AG04450 (cell line): ENCODE measurements around the gene CRACR2B. TPM values are rescaled to one million over a fixed set of nuclear protein-coding genes. Genes with fewer than 3 reads are reported as not detected.

ENCODE experiments used
- CTCF ChIA-PET: fragments of 300-600, 350-600 bp; formaldehyde crosslinking; extraction: SDS; loops from one replicate; lab custom pipeline; 2022; ENCODE audit warnings: antibody characterized with exemption, inconsistent platforms; lab: Charles Lee
- POLR2A ChIA-PET: fragments of 350-600 bp; formaldehyde crosslinking; extraction: SDS; loops from one replicate; lab custom pipeline; 2021; ENCODE audit warnings: antibody characterized with exemption, inconsistent platforms; lab: Yijun Ruan, JAX
- DNase-seq: peaks from one replicate; pipeline ENCODE4 v3.0.0-alpha.2; 2011; ENCODE audit warnings: low read depth, low spot score
- H3K27ac ChIP-seq: one replicate; pipeline ENCODE4 v1.5.1; 2012; ENCODE audit warnings: low read depth, low read length, control low read depth
- H3K27me3 ChIP-seq: one replicate; pipeline ENCODE4 v1.6.0; 2012; ENCODE audit warnings: low read length; ENCODE audit not compliant: control insufficient read depth, insufficient read depth
- H3K4me3 ChIP-seq: 2 replicates; pipeline ENCODE4 v1.5.1; 2011; ENCODE audit warnings: mild to moderate bottlenecking, low read depth, low read length, control low read depth
- H3K9me3 ChIP-seq: 2 replicates; pipeline ENCODE4 v1.5.1; 2012; ENCODE audit warnings: low read length; ENCODE audit not compliant: control insufficient read depth, insufficient read depth
- polyA plus RNA-seq: library from polyadenylated mRNA; depleted of rRNA; stranded (reverse); fragments of >200 nt; gene quantifications from 2 replicates; pipeline ENCODE4 v1.2.3, GENCODE V29; 2011
- TF ChIP-seq, protein P1 (sequence below): IDR thresholded peaks from 2 replicates; pipeline ENCODE4 v1.5.1; 2011; ENCODE audit warnings: low read depth, low read length, control low read depth, inconsistent platforms

Gene CRACR2B
- polyA plus RNA-seq, 1 experiment: 0.26 TPM

DNA sequence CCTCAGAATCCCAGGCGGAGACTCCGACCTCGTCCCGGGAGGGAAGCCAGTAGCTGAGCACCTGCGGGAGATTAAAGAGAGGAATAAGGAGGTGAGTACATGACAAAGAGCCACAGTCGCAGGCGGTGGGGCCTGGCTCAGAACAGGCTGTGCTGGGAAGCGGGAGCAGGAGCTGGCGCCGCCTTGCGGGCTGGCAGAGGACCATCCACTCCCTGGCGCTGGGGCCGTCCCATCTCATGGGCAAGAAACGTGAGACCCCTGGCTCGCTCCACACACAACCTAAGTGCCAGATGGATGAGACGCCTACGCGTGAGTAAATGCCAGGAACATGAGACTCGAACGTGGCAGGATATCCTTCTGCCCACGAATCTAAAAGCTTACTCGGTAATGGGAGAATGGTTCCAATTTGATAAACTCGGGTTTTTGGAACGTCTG is 44.1 kb upstream of the CRACR2B start:
- H3K27ac ChIP-seq: peak overlapping the region; percentile 90
- H3K4me3 ChIP-seq: no peak overlapping the region
- no peaks in the 10 kb centered on the region for H3K27me3 ChIP-seq
- CTCF ChIA-PET: interaction anchor here (0.7 to 1.3 kb wide), 8 partner anchors 8 to 229 kb away, joined by 3 to 6 read pairs (median 4); no protein-coding TSS in a partner anchor
- H3K9me3 ChIP-seq: no peaks in the 10 kb centered on the region
- POLR2A ChIA-PET: interaction anchor here (0.6 to 1.4 kb wide), 4 partner anchors 13 to 73 kb away, joined by 3 to 7 read pairs (median 6); no protein-coding TSS in a partner anchor
- peak; percentile 89 for DNase-seq
- TF ChIP-seq, protein P1, sequence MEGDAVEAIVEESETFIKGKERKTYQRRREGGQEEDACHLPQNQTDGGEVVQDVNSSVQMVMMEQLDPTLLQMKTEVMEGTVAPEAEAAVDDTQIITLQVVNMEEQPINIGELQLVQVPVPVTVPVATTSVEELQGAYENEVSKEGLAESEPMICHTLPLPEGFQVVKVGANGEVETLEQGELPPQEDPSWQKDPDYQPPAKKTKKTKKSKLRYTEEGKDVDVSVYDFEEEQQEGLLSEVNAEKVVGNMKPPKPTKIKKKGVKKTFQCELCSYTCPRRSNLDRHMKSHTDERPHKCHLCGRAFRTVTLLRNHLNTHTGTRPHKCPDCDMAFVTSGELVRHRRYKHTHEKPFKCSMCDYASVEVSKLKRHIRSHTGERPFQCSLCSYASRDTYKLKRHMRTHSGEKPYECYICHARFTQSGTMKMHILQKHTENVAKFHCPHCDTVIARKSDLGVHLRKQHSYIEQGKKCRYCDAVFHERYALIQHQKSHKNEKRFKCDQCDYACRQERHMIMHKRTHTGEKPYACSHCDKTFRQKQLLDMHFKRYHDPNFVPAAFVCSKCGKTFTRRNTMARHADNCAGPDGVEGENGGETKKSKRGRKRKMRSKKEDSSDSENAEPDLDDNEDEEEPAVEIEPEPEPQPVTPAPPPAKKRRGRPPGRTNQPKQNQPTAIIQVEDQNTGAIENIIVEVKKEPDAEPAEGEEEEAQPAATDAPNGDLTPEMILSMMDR: peak; percentile 87

DNA sequence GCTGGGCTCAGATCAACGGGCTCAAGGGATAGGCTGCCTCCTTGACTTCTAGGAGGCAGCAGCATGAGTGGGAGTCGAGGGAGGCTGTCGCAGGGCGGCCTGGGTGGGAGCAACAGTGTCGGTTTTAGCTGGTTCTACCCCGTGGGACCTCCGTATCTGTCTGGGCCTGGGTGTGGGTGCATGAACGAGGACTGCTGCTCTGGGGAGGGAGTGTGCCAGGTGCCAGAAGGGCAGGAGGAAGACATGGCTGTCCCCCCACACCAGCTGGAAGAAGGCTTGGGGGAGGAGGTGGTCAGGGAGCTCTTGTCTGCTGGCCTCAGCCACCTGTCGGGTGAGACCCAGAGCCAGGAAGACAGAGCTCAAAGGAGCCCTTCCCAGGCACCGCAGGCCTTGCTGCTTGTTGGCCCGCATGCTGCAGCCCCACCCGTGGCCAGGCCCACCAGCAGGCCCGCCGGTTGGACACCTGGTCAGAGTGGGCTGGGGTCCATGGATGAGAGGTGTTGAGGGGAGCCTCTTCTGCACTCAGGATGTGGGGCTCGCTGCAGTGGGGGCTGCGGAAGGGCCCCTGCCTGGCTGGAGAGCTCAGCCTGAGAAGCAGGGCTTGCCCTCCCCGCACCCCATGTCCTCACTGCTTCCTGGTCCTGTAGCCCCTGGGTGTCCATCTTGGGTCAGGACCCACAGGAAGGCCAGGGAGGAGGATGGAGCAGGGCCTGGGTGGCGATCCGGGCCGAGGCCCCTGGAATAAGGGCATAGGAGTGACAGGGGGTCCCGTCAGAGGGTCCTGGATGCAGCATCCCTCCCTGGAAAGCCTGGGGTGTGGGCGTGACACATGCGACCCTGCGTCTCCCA is 41.3 kb upstream of the CRACR2B start:
- Histone ChIP-seq H3K9me3 (no peaks in the 10 kb centered on the region), H3K27ac (no peak overlapping the region), H3K27me3 (no peaks in the 10 kb centered on the region), H3K4me3 (no peak overlapping the region)
- POLR2A ChIA-PET: interaction anchor here (0.9 kb wide), 1 partner anchor 11 kb away, joined by 3 read pairs; no protein-coding TSS in a partner anchor
- CTCF ChIA-PET: no interaction called here
- TF ChIP-seq, protein P1: no peak
- no peak for DNase-seq

DNA sequence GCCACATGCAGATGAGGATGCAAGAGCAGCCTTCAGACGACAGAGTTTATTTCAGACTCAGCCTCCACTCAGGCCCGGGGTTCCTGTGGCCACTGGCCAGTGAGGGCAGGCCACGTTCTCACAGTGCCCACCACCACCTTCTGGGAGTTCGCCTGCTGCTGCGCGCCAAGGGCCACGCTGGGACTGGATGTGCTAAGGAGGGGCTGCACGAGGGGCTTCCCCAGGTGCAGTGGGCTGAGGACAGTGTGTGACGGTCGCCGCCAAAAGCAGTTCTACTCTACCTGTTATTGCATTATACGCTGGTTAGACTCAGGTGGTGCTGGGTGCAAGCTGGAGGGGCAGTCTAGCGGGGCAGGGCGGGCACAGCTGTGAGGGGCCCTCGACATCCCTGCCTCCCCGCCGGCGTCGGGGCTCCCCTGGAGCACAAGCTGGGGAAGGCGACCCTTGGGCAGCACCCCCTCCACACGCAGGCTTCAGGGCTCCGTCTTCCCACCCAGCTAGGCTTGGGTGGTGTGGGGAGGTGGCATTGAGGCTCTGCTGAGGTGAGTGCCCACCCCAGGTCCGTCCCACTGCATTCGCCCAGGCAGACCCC is 40.5 kb upstream of the CRACR2B start:
- DNase-seq: no peak
- Histone ChIP-seq H3K4me3 (no peak overlapping the region), H3K9me3 (no peaks in the 10 kb centered on the region; the same call in 1 of the 2 replicates), H3K27me3 (no peaks in the 10 kb centered on the region), H3K27ac (no peak overlapping the region)
- ChIA-PET CTCF (no interaction called here), POLR2A (interaction anchor here (0.9 kb wide), 1 partner anchor 10 kb away, joined by 3 read pairs; no protein-coding TSS in a partner anchor)
- TF ChIP-seq, protein P1: no peak

DNA sequence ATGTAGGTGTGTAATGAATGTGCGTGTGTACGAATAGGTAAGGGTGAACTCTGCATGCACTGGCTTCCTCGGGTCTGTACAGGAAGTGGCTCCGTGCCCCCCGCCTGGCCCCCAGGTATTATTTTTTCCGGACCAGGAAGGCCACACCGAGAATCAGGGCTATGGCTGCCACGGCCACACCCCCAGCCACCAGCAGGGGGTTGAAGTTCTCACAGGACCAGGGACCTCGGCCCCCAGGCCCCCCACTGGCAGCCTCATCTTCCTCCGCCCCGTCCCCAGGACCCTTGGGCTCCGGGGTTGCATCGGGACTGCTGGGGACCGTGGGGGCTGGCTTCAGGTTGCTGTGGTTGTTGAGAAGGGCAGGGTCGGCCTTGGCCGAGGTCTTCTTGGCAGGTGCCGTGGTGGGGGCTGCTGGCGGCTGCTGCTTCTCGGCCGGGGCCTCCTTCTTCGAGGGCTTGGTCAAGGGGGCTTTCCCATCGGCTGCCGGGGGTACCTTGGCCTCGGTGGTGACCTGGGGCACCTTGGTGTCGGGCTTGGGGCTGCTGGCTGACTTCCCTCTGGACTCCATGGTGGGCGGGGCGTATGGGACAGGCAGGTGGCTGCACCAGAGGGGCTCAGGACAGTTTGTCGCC is 39.6 kb upstream of the CRACR2B start:
- Histone ChIP-seq H3K27me3 (no peaks in the 10 kb centered on the region), H3K4me3 (no peak overlapping the region), H3K9me3 (no peaks in the 10 kb centered on the region; the same call in 1 of the 2 replicates), H3K27ac (no peak overlapping the region)
- CTCF ChIA-PET: no interaction called here
- DNase-seq: no peak
- POLR2A ChIA-PET: no interaction called here
- TF ChIP-seq, protein P1: no peak
